ENCODE results near the gene VAMP1. TPM values are rescaled to one million over a fixed set of nuclear protein-coding genes. Genes with fewer than 3 reads are reported as not detected.
A peak's percentile ranks its signal among the peaks of the same experiment; 100 is the strongest.

Gene VAMP1
- total and polyA plus RNA-seq, 10 of the 15 experiments (the other 5 are each of a cell fraction or from before 2014, with no cell fraction given): 4.8 to 123 (median 27.5) TPM

DNA sequence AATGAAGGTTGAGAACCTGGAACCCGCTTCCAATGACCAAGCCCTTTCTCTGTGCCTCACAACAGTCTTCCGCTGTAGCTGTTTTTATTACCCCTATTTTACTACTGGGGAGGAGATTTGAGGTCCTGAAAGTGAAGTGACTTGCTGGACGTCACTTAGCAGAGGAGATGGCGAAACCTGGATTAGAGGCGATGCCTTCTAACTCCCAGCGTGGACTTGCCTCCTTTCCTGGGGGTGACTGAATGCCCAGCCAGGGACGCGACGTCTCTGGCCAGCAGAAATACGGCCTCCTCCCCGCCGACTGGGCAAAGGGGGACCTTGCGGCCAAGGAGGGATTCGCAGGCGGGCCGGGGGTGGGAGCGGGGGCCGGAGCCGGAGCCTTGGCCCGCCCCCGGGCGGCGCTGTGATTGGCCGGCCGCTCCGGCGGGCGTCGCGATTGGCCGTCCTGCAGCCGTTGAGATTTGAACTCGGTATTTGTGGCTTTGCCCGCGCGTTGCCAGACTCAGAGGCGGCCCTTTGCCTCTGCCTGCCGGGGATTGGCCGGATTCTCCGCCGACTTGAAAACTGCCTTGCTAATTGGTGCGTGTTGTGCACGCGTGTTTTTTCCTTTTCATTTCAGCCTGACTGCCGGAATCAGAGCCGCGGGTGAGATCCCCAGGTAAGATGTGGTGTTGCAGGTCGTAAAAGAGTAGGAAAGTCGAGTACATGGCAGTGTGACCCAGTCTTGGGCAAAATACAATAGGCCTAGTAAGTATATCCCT is 23.2 kb upstream of the VAMP1 start, which contains the start of gene NCAPD2 (continued):
- TF ChIP-seq, protein P1, sequence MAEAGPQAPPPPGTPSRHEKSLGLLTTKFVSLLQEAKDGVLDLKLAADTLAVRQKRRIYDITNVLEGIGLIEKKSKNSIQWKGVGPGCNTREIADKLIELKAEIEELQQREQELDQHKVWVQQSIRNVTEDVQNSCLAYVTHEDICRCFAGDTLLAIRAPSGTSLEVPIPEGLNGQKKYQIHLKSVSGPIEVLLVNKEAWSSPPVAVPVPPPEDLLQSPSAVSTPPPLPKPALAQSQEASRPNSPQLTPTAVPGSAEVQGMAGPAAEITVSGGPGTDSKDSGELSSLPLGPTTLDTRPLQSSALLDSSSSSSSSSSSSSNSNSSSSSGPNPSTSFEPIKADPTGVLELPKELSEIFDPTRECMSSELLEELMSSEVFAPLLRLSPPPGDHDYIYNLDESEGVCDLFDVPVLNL (IDR thresholded peaks at IDR 0.05; ENCODE audit: low read depth, low read length): peak; percentile 95
- TF ChIP-seq, protein P2, sequence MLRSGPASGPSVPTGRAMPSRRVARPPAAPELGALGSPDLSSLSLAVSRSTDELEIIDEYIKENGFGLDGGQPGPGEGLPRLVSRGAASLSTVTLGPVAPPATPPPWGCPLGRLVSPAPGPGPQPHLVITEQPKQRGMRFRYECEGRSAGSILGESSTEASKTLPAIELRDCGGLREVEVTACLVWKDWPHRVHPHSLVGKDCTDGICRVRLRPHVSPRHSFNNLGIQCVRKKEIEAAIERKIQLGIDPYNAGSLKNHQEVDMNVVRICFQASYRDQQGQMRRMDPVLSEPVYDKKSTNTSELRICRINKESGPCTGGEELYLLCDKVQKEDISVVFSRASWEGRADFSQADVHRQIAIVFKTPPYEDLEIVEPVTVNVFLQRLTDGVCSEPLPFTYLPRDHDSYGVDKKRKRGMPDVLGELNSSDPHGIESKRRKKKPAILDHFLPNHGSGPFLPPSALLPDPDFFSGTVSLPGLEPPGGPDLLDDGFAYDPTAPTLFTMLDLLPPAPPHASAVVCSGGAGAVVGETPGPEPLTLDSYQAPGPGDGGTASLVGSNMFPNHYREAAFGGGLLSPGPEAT (IDR thresholded peaks at IDR 0.05; ENCODE audit: low read depth): peak; percentile 17; the same call in 1 of the 2 replicates
- TF ChIP-seq EGR1 (IDR thresholded peaks at IDR 0.05; ENCODE audit: borderline replicate concordance in 1 of 2, low read depth in 2 of 2, low read length in 2 of 2) (peak in 1 of 2 experiments; percentile 96; a peak in 2 of 3 replicates), MTA3 (IDR thresholded peaks at IDR 0.05; ENCODE audit: borderline replicate concordance, low read length) (no peak), SPI1 (IDR thresholded peaks at IDR 0.05; ENCODE audit: borderline replicate concordance, insufficient read depth, low read depth, low read length) (no peak), RUNX3 (IDR thresholded peaks at IDR 0.05; ENCODE audit: low read length) (peak; percentile 48; the same call in 1 of the 2 replicates), NFIC (IDR thresholded peaks at IDR 0.05; ENCODE audit: low read depth, low read length) (no peak), RAD21 (IDR thresholded peaks at IDR 0.05; ENCODE audit: insufficient read depth, low read depth, low read length) (no peak), ETV6 (conservative IDR thresholded peaks at IDR 0.05 in 1 of 2, IDR thresholded peaks at IDR 0.05 in 1 of 2; ENCODE audit: borderline replicate concordance in 1 of 2, low read depth in 1 of 2) (no peak), FOXM1 (IDR thresholded peaks at IDR 0.05; ENCODE audit: low read depth, low read length) (no peak; the same call in 1 of the 2 replicates)
- TF ChIP-seq, protein P3, sequence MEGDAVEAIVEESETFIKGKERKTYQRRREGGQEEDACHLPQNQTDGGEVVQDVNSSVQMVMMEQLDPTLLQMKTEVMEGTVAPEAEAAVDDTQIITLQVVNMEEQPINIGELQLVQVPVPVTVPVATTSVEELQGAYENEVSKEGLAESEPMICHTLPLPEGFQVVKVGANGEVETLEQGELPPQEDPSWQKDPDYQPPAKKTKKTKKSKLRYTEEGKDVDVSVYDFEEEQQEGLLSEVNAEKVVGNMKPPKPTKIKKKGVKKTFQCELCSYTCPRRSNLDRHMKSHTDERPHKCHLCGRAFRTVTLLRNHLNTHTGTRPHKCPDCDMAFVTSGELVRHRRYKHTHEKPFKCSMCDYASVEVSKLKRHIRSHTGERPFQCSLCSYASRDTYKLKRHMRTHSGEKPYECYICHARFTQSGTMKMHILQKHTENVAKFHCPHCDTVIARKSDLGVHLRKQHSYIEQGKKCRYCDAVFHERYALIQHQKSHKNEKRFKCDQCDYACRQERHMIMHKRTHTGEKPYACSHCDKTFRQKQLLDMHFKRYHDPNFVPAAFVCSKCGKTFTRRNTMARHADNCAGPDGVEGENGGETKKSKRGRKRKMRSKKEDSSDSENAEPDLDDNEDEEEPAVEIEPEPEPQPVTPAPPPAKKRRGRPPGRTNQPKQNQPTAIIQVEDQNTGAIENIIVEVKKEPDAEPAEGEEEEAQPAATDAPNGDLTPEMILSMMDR (IDR thresholded peaks at IDR 0.05 in 2 of 3, conservative IDR thresholded peaks at IDR 0.05 in 1 of 3; ENCODE audit: control insufficient read depth in 2 of 3, extremely low read depth in 1 of 3, insufficient read depth in 1 of 3, low read depth in 3 of 3, low read length in 3 of 3): peak in 2 of 3 experiments; percentile 2 to 25; a peak in 1 of 6 replicates
- TF ChIP-seq, protein P4, sequence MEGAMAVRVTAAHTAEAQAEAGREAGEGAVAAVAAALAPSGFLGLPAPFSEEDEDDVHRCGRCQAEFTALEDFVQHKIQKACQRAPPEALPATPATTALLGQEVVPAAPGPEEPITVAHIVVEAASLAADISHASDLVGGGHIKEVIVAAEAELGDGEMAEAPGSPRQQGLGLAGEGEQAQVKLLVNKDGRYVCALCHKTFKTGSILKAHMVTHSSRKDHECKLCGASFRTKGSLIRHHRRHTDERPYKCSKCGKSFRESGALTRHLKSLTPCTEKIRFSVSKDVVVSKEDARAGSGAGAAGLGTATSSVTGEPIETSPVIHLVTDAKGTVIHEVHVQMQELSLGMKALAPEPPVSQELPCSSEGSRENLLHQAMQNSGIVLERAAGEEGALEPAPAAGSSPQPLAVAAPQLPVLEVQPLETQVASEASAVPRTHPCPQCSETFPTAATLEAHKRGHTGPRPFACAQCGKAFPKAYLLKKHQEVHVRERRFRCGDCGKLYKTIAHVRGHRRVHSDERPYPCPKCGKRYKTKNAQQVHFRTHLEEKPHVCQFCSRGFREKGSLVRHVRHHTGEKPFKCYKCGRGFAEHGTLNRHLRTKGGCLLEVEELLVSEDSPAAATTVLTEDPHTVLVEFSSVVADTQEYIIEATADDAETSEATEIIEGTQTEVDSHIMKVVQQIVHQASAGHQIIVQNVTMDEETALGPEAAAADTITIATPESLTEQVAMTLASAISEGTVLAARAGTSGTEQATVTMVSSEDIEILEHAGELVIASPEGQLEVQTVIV (IDR thresholded peaks at IDR 0.05; ENCODE audit: borderline replicate concordance, partially characterized antibody): peak; percentile 66
- TF ChIP-seq, protein P5, sequence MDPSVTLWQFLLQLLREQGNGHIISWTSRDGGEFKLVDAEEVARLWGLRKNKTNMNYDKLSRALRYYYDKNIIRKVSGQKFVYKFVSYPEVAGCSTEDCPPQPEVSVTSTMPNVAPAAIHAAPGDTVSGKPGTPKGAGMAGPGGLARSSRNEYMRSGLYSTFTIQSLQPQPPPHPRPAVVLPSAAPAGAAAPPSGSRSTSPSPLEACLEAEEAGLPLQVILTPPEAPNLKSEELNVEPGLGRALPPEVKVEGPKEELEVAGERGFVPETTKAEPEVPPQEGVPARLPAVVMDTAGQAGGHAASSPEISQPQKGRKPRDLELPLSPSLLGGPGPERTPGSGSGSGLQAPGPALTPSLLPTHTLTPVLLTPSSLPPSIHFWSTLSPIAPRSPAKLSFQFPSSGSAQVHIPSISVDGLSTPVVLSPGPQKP (IDR thresholded peaks at IDR 0.05; ENCODE audit: low read depth, low read length): 0 out of 2 replicates have a peak, but pooled peaks have one; percentile 5
- TF ChIP-seq, protein P6, sequence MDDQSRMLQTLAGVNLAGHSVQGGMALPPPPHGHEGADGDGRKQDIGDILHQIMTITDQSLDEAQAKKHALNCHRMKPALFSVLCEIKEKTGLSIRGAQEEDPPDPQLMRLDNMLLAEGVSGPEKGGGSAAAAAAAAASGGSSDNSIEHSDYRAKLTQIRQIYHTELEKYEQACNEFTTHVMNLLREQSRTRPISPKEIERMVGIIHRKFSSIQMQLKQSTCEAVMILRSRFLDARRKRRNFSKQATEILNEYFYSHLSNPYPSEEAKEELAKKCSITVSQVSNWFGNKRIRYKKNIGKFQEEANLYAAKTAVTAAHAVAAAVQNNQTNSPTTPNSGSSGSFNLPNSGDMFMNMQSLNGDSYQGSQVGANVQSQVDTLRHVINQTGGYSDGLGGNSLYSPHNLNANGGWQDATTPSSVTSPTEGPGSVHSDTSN (IDR thresholded peaks at IDR 0.05; ENCODE audit: insufficient replicate concordance, low read depth, low read length): peak; percentile 70
- TF ChIP-seq, protein P7, sequence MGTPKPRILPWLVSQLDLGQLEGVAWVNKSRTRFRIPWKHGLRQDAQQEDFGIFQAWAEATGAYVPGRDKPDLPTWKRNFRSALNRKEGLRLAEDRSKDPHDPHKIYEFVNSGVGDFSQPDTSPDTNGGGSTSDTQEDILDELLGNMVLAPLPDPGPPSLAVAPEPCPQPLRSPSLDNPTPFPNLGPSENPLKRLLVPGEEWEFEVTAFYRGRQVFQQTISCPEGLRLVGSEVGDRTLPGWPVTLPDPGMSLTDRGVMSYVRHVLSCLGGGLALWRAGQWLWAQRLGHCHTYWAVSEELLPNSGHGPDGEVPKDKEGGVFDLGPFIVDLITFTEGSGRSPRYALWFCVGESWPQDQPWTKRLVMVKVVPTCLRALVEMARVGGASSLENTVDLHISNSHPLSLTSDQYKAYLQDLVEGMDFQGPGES (IDR thresholded peaks at IDR 0.05): peak; percentile 72; the same call in 1 of the 2 replicates
